CMK (cell line): ENCODE data around the gene ASB4.
"Not testable (repeated sequence)": the region's sequence is repeated elsewhere in the genome, so short reads cannot be mapped to it uniquely, and the experiment has no call there.

Experiments used
- DNase-seq: peaks from one replicate; pipeline ENCODE4 v3.0.0-alpha.2; 2010; ENCODE audit warnings: low read depth

Gene ASB4

GRCh38 chr7:95478272-95479037, 7.3 kb upstream of the ASB4 start:
- DNase-seq = no peak

GRCh38 chr7:95479992-95480624, 5.6 kb upstream of the ASB4 start:
- DNase-seq = no peak

- no peak for DNase-seq
These were observed 4.2 kb upstream of the ASB4 start for GRCh38 chr7:95481271-95482165.

GRCh38 chr7:95482424-95482823, 3.3 kb upstream of the ASB4 start:
- no peak for DNase-seq

GRCh38 chr7:95490231-95490762, 4.6 kb downstream of the ASB4 start:
- DNase-seq = no peak

- DNase-seq = no peak
These were observed 5.5 kb downstream of the ASB4 start for GRCh38 chr7:95491201-95491600.

GRCh38 chr7:95491634-95492314, 6.0 kb downstream of the ASB4 start:
- DNase-seq = no peak

GRCh38 chr7:95493247-95493646, 7.5 kb downstream of the ASB4 start:
- DNase-seq = no peak

GRCh38 chr7:95493844-95494243, 8.1 kb downstream of the ASB4 start:
- no peak for DNase-seq

- no peak for DNase-seq
These were observed 15.6 kb downstream of the ASB4 start for GRCh38 chr7:95501261-95501832.

GRCh38 chr7:95502403-95502802, 16.7 kb downstream of the ASB4 start:
- no peak for DNase-seq

- DNase-seq = no peak
These were observed 17.8 kb downstream of the ASB4 start for GRCh38 chr7:95503271-95504131.

GRCh38 chr7:95504132-95504588, 18.4 kb downstream of the ASB4 start:
- DNase-seq = not testable (repeated sequence)

- no peak for DNase-seq
These were observed 23.0 kb downstream of the ASB4 start for GRCh38 chr7:95508780-95509179.

GRCh38 chr7:95509199-95509598, 23.5 kb downstream of the ASB4 start:
- no peak for DNase-seq

- peak; percentile 26 for DNase-seq
These were observed 26.0 kb downstream of the ASB4 start for GRCh38 chr7:95511716-95512260.

- DNase-seq = no peak
These were observed 31.7 kb downstream of the ASB4 start for GRCh38 chr7:95517458-95517857.

- DNase-seq = no peak
These were observed 32.1 kb downstream of the ASB4 start for GRCh38 chr7:95517870-95518269.

- DNase-seq = no peak
These were observed 34.4 kb downstream of the ASB4 start for GRCh38 chr7:95520136-95520535.

GRCh38 chr7:95525503-95525902, 39.8 kb downstream of the ASB4 start:
- no peak for DNase-seq
